ENCODE results near the gene KIR2DL4. TPM values are rescaled to one million over a fixed set of nuclear protein-coding genes. Genes with fewer than 3 reads are reported as not detected.
"Not testable (repeated sequence)": the region's sequence is repeated elsewhere in the genome, so short reads cannot be mapped to it uniquely, and the experiment has no call there.

The KIR2DL4 gene
- total and polyA plus RNA-seq, 4 donors, result 0.72 TPM; not detected in 3

- intact Hi-C loops (cut with DNase I), result no loop called here
- Histone ChIP-seq H3K4me1 (ENCODE audit: control insufficient read depth in 1 of 2, insufficient read depth in 2 of 2, low read length in 2 of 2) (no peaks in the 10 kb centered on the region), H3K4me3 (ENCODE audit: low read length in 2 of 2) (no peak overlapping the region), H3K27ac (ENCODE audit: low read depth in 1 of 2, low read length in 2 of 2) (no peak overlapping the region), H3K27me3 (ENCODE audit: control insufficient read depth in 1 of 2, insufficient read depth in 2 of 2, low read length in 1 of 2) (no peaks in the 10 kb centered on the region), H3K36me3 (ENCODE audit: control insufficient read depth in 1 of 2, insufficient read depth in 2 of 2, low read length in 1 of 2) (no peaks in the 10 kb centered on the region), H3K9me3 (ENCODE audit: control insufficient read depth, low read length) (peaks cover 5% of the 10 kb centered on the region)
- DNase-seq (no peak), ATAC-seq (ENCODE audit: low FRiP score) (no peak)
- 38 to 59% methylated on average over 2 of the region's 2 CpGs for WGBS, 2 donors
These were observed 47.5 kb downstream of the KIR2DL4 start for GRCh38 chr19:54850930-54851329.

GRCh38 chr19:54851353-54851752, 47.9 kb downstream of the KIR2DL4 start:
- H3K36me3 ChIP-seq (ENCODE audit: control insufficient read depth in 1 of 2, insufficient read depth in 2 of 2, low read length in 1 of 2), result no peaks in the 10 kb centered on the region
- no peaks in the 10 kb centered on the region for H3K27me3 ChIP-seq (ENCODE audit: control insufficient read depth in 1 of 2, insufficient read depth in 2 of 2, low read length in 1 of 2)
- 84 to 87% methylated on average over 7 of the region's 7 CpGs for WGBS, 2 donors
- no peak overlapping the region for H3K4me3 ChIP-seq (ENCODE audit: low read length in 2 of 2)
- DNase-seq, result no peak
- peaks cover 4% of the 10 kb centered on the region for H3K9me3 ChIP-seq (ENCODE audit: control insufficient read depth, low read length)
- intact Hi-C loops (cut with DNase I), result no loop called here
- H3K4me1 ChIP-seq (ENCODE audit: control insufficient read depth in 1 of 2, insufficient read depth in 2 of 2, low read length in 2 of 2), result no peaks in the 10 kb centered on the region
- ATAC-seq (ENCODE audit: low FRiP score), result no peak
- H3K27ac ChIP-seq (ENCODE audit: low read depth in 1 of 2, low read length in 2 of 2), result no peak overlapping the region

GRCh38 chr19:54855241-54855640, 51.8 kb downstream of the KIR2DL4 start:
- H3K4me3 ChIP-seq (ENCODE audit: low read length in 2 of 2); DNase-seq; H3K9me3 ChIP-seq (ENCODE audit: control insufficient read depth, low read length); H3K4me1 ChIP-seq (ENCODE audit: control insufficient read depth in 1 of 2, insufficient read depth in 2 of 2, low read length in 2 of 2); intact Hi-C loops (cut with DNase I); ATAC-seq (ENCODE audit: low FRiP score); H3K27me3 ChIP-seq (ENCODE audit: control insufficient read depth in 1 of 2, insufficient read depth in 2 of 2, low read length in 1 of 2); H3K36me3 ChIP-seq (ENCODE audit: control insufficient read depth in 1 of 2, insufficient read depth in 2 of 2, low read length in 1 of 2); H3K27ac ChIP-seq (ENCODE audit: low read depth in 1 of 2, low read length in 2 of 2): not testable (repeated sequence)
- WGBS, 2 donors, result 49 to 83% methylated on average over 1 of the region's 1 CpG

- DNase-seq; intact Hi-C loops (cut with DNase I); H3K27ac ChIP-seq (ENCODE audit: low read depth in 1 of 2, low read length in 2 of 2); ATAC-seq (ENCODE audit: low FRiP score); H3K9me3 ChIP-seq (ENCODE audit: control insufficient read depth, low read length); H3K27me3 ChIP-seq (ENCODE audit: control insufficient read depth in 1 of 2, insufficient read depth in 2 of 2, low read length in 1 of 2); H3K4me3 ChIP-seq (ENCODE audit: low read length in 2 of 2); H3K4me1 ChIP-seq (ENCODE audit: control insufficient read depth in 1 of 2, insufficient read depth in 2 of 2, low read length in 2 of 2); H3K36me3 ChIP-seq (ENCODE audit: control insufficient read depth in 1 of 2, insufficient read depth in 2 of 2, low read length in 1 of 2): not testable (repeated sequence)
- WGBS, 2 donors, result 57 to 67% methylated on average over 3 of the region's 3 CpGs
These were observed 55.1 kb downstream of the KIR2DL4 start for GRCh38 chr19:54858476-54858875.

GRCh38 chr19:54859421-54859820, 56.0 kb downstream of the KIR2DL4 start:
- H3K4me3 ChIP-seq (ENCODE audit: low read length in 2 of 2); H3K36me3 ChIP-seq (ENCODE audit: control insufficient read depth in 1 of 2, insufficient read depth in 2 of 2, low read length in 1 of 2); DNase-seq; intact Hi-C loops (cut with DNase I); H3K27ac ChIP-seq (ENCODE audit: low read depth in 1 of 2, low read length in 2 of 2); ATAC-seq (ENCODE audit: low FRiP score); H3K4me1 ChIP-seq (ENCODE audit: control insufficient read depth in 1 of 2, insufficient read depth in 2 of 2, low read length in 2 of 2); H3K27me3 ChIP-seq (ENCODE audit: control insufficient read depth in 1 of 2, insufficient read depth in 2 of 2, low read length in 1 of 2); H3K9me3 ChIP-seq (ENCODE audit: control insufficient read depth, low read length): not testable (repeated sequence)
- 73 to 74% methylated on average over 7 of the region's 7 CpGs for WGBS, 2 donors

GRCh38 chr19:54863459-54863858, 60.0 kb downstream of the KIR2DL4 start:
- H3K36me3 ChIP-seq (ENCODE audit: control insufficient read depth in 1 of 2, insufficient read depth in 2 of 2, low read length in 1 of 2); intact Hi-C loops (cut with DNase I): not testable (repeated sequence)
- WGBS, 2 donors, result 94% methylated on average over 2 of the region's 3 CpGs; no CpG with 5 or more reads in 1 of the 2 donors

More at GRCh38 chr19:54863459-54863858, 60.0 kb downstream of the KIR2DL4 start:
- not testable (repeated sequence) for ATAC-seq (ENCODE audit: low FRiP score); H3K27ac ChIP-seq (ENCODE audit: low read depth in 1 of 2, low read length in 2 of 2); H3K4me1 ChIP-seq (ENCODE audit: control insufficient read depth in 1 of 2, insufficient read depth in 2 of 2, low read length in 2 of 2); H3K4me3 ChIP-seq (ENCODE audit: low read length in 2 of 2); H3K27me3 ChIP-seq (ENCODE audit: control insufficient read depth in 1 of 2, insufficient read depth in 2 of 2, low read length in 1 of 2); DNase-seq; H3K9me3 ChIP-seq (ENCODE audit: control insufficient read depth, low read length)

Other genes with a start within 250 kb of the KIR2DL4 start
- gene LILRA2, start 229.8 kb upstream of the KIR2DL4 start, total RNA-seq, result 1 to 10 TPM; 3.5 to 3.7 TPM
- 10 to 100 TPM in 1 of 2 donors, 1 to 10 TPM in 1; 2.3 to 10.1 TPM for gene LILRA2, start 229.8 kb upstream of the KIR2DL4 start, polyA plus RNA-seq
- 1 to 10 TPM; 1.4 to 2.0 TPM for gene LILRA1, start 210.0 kb upstream of the KIR2DL4 start, total RNA-seq
- gene LILRA1, start 210.0 kb upstream of the KIR2DL4 start, polyA plus RNA-seq, result under 1 TPM; 0.08 to 0.88 TPM
- gene LILRB1, start 173.1 kb upstream of the KIR2DL4 start, total RNA-seq, result 10 to 100 TPM in 1 of 2 donors, 1 to 10 TPM in 1; 7.7 to 21.3 TPM
- 1 to 10 TPM in 1 of 2 donors, under 1 TPM in 1; 0.61 to 6.3 TPM for gene LILRB1, start 173.1 kb upstream of the KIR2DL4 start, polyA plus RNA-seq
- 10 to 100 TPM; 10.1 to 15.1 TPM for gene LILRB4, start 140.6 kb upstream of the KIR2DL4 start, total RNA-seq
- 10 to 100 TPM in 1 of 2 donors, under 1 TPM in 1; 1.00 to 11.4 TPM for gene LILRB4, start 140.6 kb upstream of the KIR2DL4 start, polyA plus RNA-seq
- not detected for gene KIR3DL3, start 79.2 kb upstream of the KIR2DL4 start, total RNA-seq
- not detected for gene KIR3DL3, start 79.2 kb upstream of the KIR2DL4 start, polyA plus RNA-seq
- gene KIR2DL3, start 65.1 kb upstream of the KIR2DL4 start, total RNA-seq, result not detected
- not detected for gene KIR2DL3, start 65.1 kb upstream of the KIR2DL4 start, polyA plus RNA-seq
- gene KIR2DL1, start 33.8 kb upstream of the KIR2DL4 start, total RNA-seq, result not detected
- gene KIR2DL1, start 33.8 kb upstream of the KIR2DL4 start, polyA plus RNA-seq, result not detected
- not detected for gene KIR3DL1, start 12.9 kb downstream of the KIR2DL4 start, total RNA-seq
- not detected for gene KIR3DL1, start 12.9 kb downstream of the KIR2DL4 start, polyA plus RNA-seq
- gene KIR2DS4, start 29.1 kb downstream of the KIR2DL4 start, total RNA-seq, result not detected
- gene KIR2DS4, start 29.1 kb downstream of the KIR2DL4 start, polyA plus RNA-seq, result not detected
- gene KIR3DL2, start 46.8 kb downstream of the KIR2DL4 start, total RNA-seq, result not detected
- under 1 TPM in 1 of 2 donors, not detected in 1; 0.20 TPM for gene KIR3DL2, start 46.8 kb downstream of the KIR2DL4 start, polyA plus RNA-seq
- 1 to 10 TPM; 2.0 to 5.2 TPM for gene FCAR, start 70.6 kb downstream of the KIR2DL4 start, total RNA-seq
- not detected for gene FCAR, start 70.6 kb downstream of the KIR2DL4 start, polyA plus RNA-seq
- gene NCR1, start 102.5 kb downstream of the KIR2DL4 start, total RNA-seq, result 1 to 10 TPM in 1 of 2 donors, under 1 TPM in 1; 0.72 to 1.0 TPM
- gene NCR1, start 102.5 kb downstream of the KIR2DL4 start, polyA plus RNA-seq, result not detected
- not detected for gene NLRP7, start 143.9 kb downstream of the KIR2DL4 start, total RNA-seq
- not detected for gene NLRP7, start 143.9 kb downstream of the KIR2DL4 start, polyA plus RNA-seq
- 1 to 10 TPM in 1 of 2 donors, under 1 TPM in 1; 0.55 to 2.3 TPM for gene NLRP2, start 162.8 kb downstream of the KIR2DL4 start, total RNA-seq
- gene NLRP2, start 162.8 kb downstream of the KIR2DL4 start, polyA plus RNA-seq, result 1 to 10 TPM in 1 of 2 donors, under 1 TPM in 1; 0.08 to 5.1 TPM
- gene GP6, start 234.7 kb downstream of the KIR2DL4 start, total RNA-seq, result under 1 TPM; 0.27 to 0.84 TPM
- gene GP6, start 234.7 kb downstream of the KIR2DL4 start, polyA plus RNA-seq, result under 1 TPM in 1 of 2 donors, not detected in 1; 0.08 TPM